HepG2 (cell line): ENCODE results near the gene NKX6-1. TPM values are rescaled to one million over a fixed set of nuclear protein-coding genes. Genes with fewer than 3 reads are reported as not detected.

ENCODE experiments used
- ATAC-seq: fragments of 200-7000 bp; cut with Tn5 transposase; 3 replicates; pipeline ENCODE4 v1.9.1; 2020; ENCODE audit warnings: mild to moderate bottlenecking, moderate library complexity
- BruUV-seq: library from RNA; stranded (reverse); fragments of 400-500 nt; replicated peaks from 2 replicates; lab custom pipeline; 2021; lab: Mats Ljungman, UMichigan
- CTCF ChIA-PET: fragments of 300-600 bp; formaldehyde crosslinking; extraction: SDS; loops from one replicate; lab custom pipeline; 2021; ENCODE audit warnings: low total read pairs, inconsistent platforms, low intra/inter-chr PET ratio; lab: Yijun Ruan, JAX
- POLR2A ChIA-PET: fragments of 350-600 bp; sonication (Branson Sonifier 250); formaldehyde crosslinking; loops from one replicate; lab custom pipeline; 2020; ENCODE audit warnings: antibody characterized with exemption, inconsistent platforms; lab: Yijun Ruan, JAX
- DNase-seq: peaks from one replicate; pipeline ENCODE4 v3.0.0-alpha.2; 2015; ENCODE audit warnings: low spot score
- FAIRE-seq: peaks from 3 replicates; lab custom pipeline; 2011; peaks lifted over from hg19 to GRCh38; lab: Jason Lieb, UNC
- H2AFZ ChIP-seq: one replicate; pipeline ENCODE4 v1.6.1; 2011; ENCODE audit warnings: low read length, inconsistent platforms
- H3K27ac ChIP-seq: fragments of 300-600 bp; 3 replicates; pipeline ENCODE4 v1.8.0; 2011; ENCODE audit warnings: mixed run types, mild to moderate bottlenecking, mixed read lengths, low read length, inconsistent platforms; ENCODE audit not compliant: insufficient read depth; ENCODE audit errors: extremely low read length
- H3K27me3 ChIP-seq, 2 experiments: fragments of 200-600 bp in 1 of 2; 2 replicates in 1 of 2; 3 replicates in 1 of 2; pipeline versions ENCODE4 v1.6.0 to v1.8.0; 2011; ENCODE audit warnings: low read length in 2 of 2, mild to moderate bottlenecking in 2 of 2, moderate library complexity in 2 of 2, inconsistent platforms in 1 of 2; ENCODE audit not compliant: insufficient read depth in 2 of 2, control insufficient read depth in 1 of 2
- H3K36me3 ChIP-seq, 2 experiments: fragments of 200-600 bp in 1 of 2; replicated peaks in 1 of 2; 2 replicates in 1 of 2; 3 replicates in 1 of 2; pipeline versions ENCODE4 v1.5.1 to v1.8.0; 2011; ENCODE audit warnings: low read length in 2 of 2, inconsistent platforms in 1 of 2; ENCODE audit not compliant: insufficient read depth in 2 of 2, control insufficient read depth in 1 of 2
- H3K4me1 ChIP-seq: 2 replicates; pipeline ENCODE4 v1.5.1; 2012; ENCODE audit warnings: low read length, inconsistent platforms; ENCODE audit not compliant: insufficient read depth
- H3K4me2 ChIP-seq: 2 replicates; pipeline ENCODE4 v1.6.0; 2011; ENCODE audit warnings: low read depth, low read length, inconsistent platforms
- H3K4me3 ChIP-seq, 3 experiments: fragments of 200-600 bp in 1 of 3; sonication (generic), shearing (Covaris generic) in 1 of 3; replicated peaks in 1 of 3; 2 replicates each; pipeline ENCODE4 v1.5.1; 2011 to 2016; ENCODE audit warnings: low read length in 3 of 3, inconsistent platforms in 2 of 3, low read depth in 2 of 3, mild to moderate bottlenecking in 2 of 3, control low read depth in 1 of 3, mixed read lengths in 1 of 3; ENCODE audit not compliant: insufficient read depth in 1 of 3
- H3K79me2 ChIP-seq: one replicate; pipeline ENCODE4 v1.6.1; 2011; ENCODE audit warnings: low read length, inconsistent platforms; ENCODE audit not compliant: insufficient read depth
- H3K9ac ChIP-seq: 2 replicates; pipeline ENCODE4 v1.6.0; 2011; ENCODE audit warnings: mild to moderate bottlenecking, low read depth, low read length, inconsistent platforms; ENCODE audit not compliant: insufficient read depth
- H3K9me3 ChIP-seq: 2 replicates; pipeline ENCODE4 v1.5.1; 2012; ENCODE audit warnings: mild to moderate bottlenecking, low read length
- H4K20me1 ChIP-seq: 2 replicates; pipeline ENCODE4 v1.6.0; 2011; ENCODE audit warnings: inconsistent platforms, mild to moderate bottlenecking, low read length, moderate library complexity; ENCODE audit not compliant: insufficient read depth
- ATF4 ChIP-seq, 2 experiments: fragments of 450-650 bp in 1 of 2; sonication (generic) in 1 of 2; formaldehyde crosslinking; IDR thresholded peaks; 2 replicates each; pipeline versions ENCODE4 v1.5.0 to v1.8.0; 2020 to 2022; ENCODE audit warnings: mild to moderate bottlenecking in 1 of 2, missing genetic modification reagents in 1 of 2
- CENPX ChIP-seq: sonication (generic); formaldehyde crosslinking; IDR thresholded peaks from 2 replicates; pipeline ENCODE4 v1.9.0; 2021; ENCODE audit warnings: mild to moderate bottlenecking, missing genetic modification reagents, moderate library complexity
- CSRNP2 ChIP-seq: sonication (generic); formaldehyde crosslinking; conservative IDR thresholded peaks from 2 replicates; pipeline ENCODE4 v1.8.0; 2022; ENCODE audit warnings: low read depth, missing genetic modification reagents
- ISL2 ChIP-seq: sonication (generic); formaldehyde crosslinking; IDR thresholded peaks from 2 replicates; pipeline ENCODE4 v1.5.0; 2020; ENCODE audit warnings: missing genetic modification reagents
- PTBP1 ChIP-seq: fragments of 200-400 bp; formaldehyde crosslinking; IDR thresholded peaks from 2 replicates; pipeline ENCODE4 v1.6.1; 2018; ENCODE audit warnings: low read length, low read depth; ENCODE audit not compliant: poor library complexity, severe bottlenecking
- SKI ChIP-seq: fragments of 450-650 bp; IDR thresholded peaks from one replicate; pipeline ENCODE4 v1.6.1; 2018; ENCODE audit warnings: mild to moderate bottlenecking; ENCODE audit not compliant: partially characterized antibody
- TBX3 ChIP-seq: fragments of 450-650 bp; IDR thresholded peaks from 2 replicates; pipeline ENCODE4 v1.6.1; 2017; ENCODE audit warnings: antibody characterized with exemption, mild to moderate bottlenecking, inconsistent platforms, borderline replicate concordance
- TCF7 ChIP-seq: sonication (generic); IDR thresholded peaks from 2 replicates; pipeline ENCODE4 v1.6.1; 2016; ENCODE audit warnings: antibody characterized with exemption, low read depth
- ZBTB20 ChIP-seq: sonication (generic); formaldehyde crosslinking; IDR thresholded peaks from 2 replicates; pipeline ENCODE4 v1.8.1; 2023; ENCODE audit warnings: missing genetic modification reagents, low read depth, mild to moderate bottlenecking, borderline replicate concordance
- ZEB1 ChIP-seq: IDR thresholded peaks from 2 replicates; pipeline ENCODE4 v1.6.1; 2012; ENCODE audit warnings: mild to moderate bottlenecking, low read depth, inconsistent platforms; ENCODE audit not compliant: insufficient replicate concordance
- ZNF260 ChIP-seq: sonication (generic); formaldehyde crosslinking; IDR thresholded peaks from 2 replicates; pipeline ENCODE4 v1.4.0; 2020; ENCODE audit warnings: missing genetic modification reagents, low read depth, mild to moderate bottlenecking, borderline replicate concordance
- ZNF512B ChIP-seq: sonication (generic); formaldehyde crosslinking; IDR thresholded peaks from 2 replicates; pipeline ENCODE4 v1.5.1; 2020; ENCODE audit warnings: missing genetic modification reagents, mild to moderate bottlenecking, borderline replicate concordance
- WGBS: methylation state at CpG from one replicate; pipeline ENCODE4 v1.1.6; 2017; ENCODE audit warnings: low lambda C conversion rate; 5-methylcytosine and 5-hydroxymethylcytosine counted together
- in situ Hi-C: cut with HindIII; loops from 2 replicates; pipeline ENCODE4 v1.10.0; 2017; ENCODE audit warnings: low pct_unique_long_range_greater_than_20kb; ENCODE audit not compliant: extremely low pct_ligation_motif_present
- intact Hi-C: fragments of 100-400 bp; cut with micrococcal nuclease; formaldehyde crosslinking; loops from one replicate; pipeline ENCODE4 v1.10.0; 2022; ENCODE audit not compliant: unreplicated experiment
- polyA plus RNA-seq, 8 experiments: library from polyadenylated mRNA; depleted of rRNA in 3 of 8; stranded (reverse) in 7 of 8; unstranded in 1 of 8; fragments of >200 nt; fragmentation: Illumina TruSeq in 4 of 8; extraction: Trizol in 4 of 8; gene quantifications; 2 replicates each; pipeline versions ENCODE4 v1.2.1 to v1.2.3, GENCODE V29; 2011 to 2016; ENCODE audit warnings: low read depth in 4 of 8, missing spikeins in 1 of 8, mixed read lengths in 1 of 8; ENCODE audit not compliant: insufficient read depth in 1 of 8
- total RNA-seq, 5 experiments: library from RNA; depleted of rRNA; stranded (reverse); fragments of >200 nt; fragmentation: Illumina TruSeq; extraction: Trizol; gene quantifications; 2 replicates each; pipeline ENCODE4 v1.2.3, GENCODE V29; 2016; ENCODE audit warnings: low read depth in 1 of 5

Gene NKX6-1
- total and polyA plus RNA-seq, 2 of the 13 experiments (the other 11 are each of a cell fraction or from before 2014, with no cell fraction given): not detected

- POLR2A ChIA-PET: no interaction called here
- no peak for ATAC-seq
- no peak overlapping the region for H3K9ac ChIP-seq
- no peaks in the 10 kb centered on the region for H4K20me1 ChIP-seq
- CTCF ChIA-PET: no interaction called here
- no peak overlapping the region for H3K27ac ChIP-seq
- intact Hi-C loops: no loop called here
- no peaks in the 10 kb centered on the region for H3K36me3 ChIP-seq
- no peaks in the 10 kb centered on the region for H3K79me2 ChIP-seq
- H3K4me3 ChIP-seq: no peak overlapping the region
- no TSS peak for BruUV-seq
- no peak for DNase-seq
- no peak overlapping the region for H3K4me2 ChIP-seq
- peaks cover 2 to 57% of the 10 kb centered on the region in 2 experiments; a peak in 4 of 5 replicates for H3K27me3 ChIP-seq
- TF ChIP-seq ZEB1 (no peak), TBX3 (no peak), ISL2 (CRISPR knock-in tag) (no peak)
- FAIRE-seq: no peak
- H2AFZ ChIP-seq: no peak overlapping the region
- H3K4me1 ChIP-seq: no peaks in the 10 kb centered on the region
- H3K9me3 ChIP-seq: no peaks in the 10 kb centered on the region
- in situ Hi-C loops: no loop called here
- WGBS: 61% methylated on average over 21 of the region's 28 CpGs
Observed at GRCh38 chr4:84492737-84493091, 6.4 kb downstream of the NKX6-1 start.

GRCh38 chr4:84492290-84492689, 6.8 kb downstream of the NKX6-1 start:
- Histone ChIP-seq H3K79me2 (no peaks in the 10 kb centered on the region), H3K36me3 (no peaks in the 10 kb centered on the region), H3K4me3 (no peak overlapping the region), H4K20me1 (no peaks in the 10 kb centered on the region), H3K4me2 (no peak overlapping the region), H3K4me1 (no peaks in the 10 kb centered on the region), H3K9ac (no peak overlapping the region), H2AFZ (no peak overlapping the region), H3K9me3 (no peaks in the 10 kb centered on the region), H3K27me3 (peaks cover 2 to 56% of the 10 kb centered on the region in 2 experiments; a peak in 4 of 5 replicates), H3K27ac (no peak overlapping the region)
- intact Hi-C loops: no loop called here
- WGBS: 22% methylated on average over 12 of the region's 12 CpGs
- DNase-seq (no peak), ATAC-seq (no peak), FAIRE-seq (no peak)
- POLR2A ChIA-PET: no interaction called here
- CTCF ChIA-PET: no interaction called here
- in situ Hi-C loops: no loop called here
- BruUV-seq: no TSS peak
- TF ChIP-seq ZNF260 (no peak), CSRNP2 (CRISPR knock-in tag) (no peak), CENPX (CRISPR knock-in tag) (no peak), TCF7 (no peak), SKI (no peak), PTBP1 (no peak), ATF4 (CRISPR knock-in tag; IDR thresholded peaks at IDR 0.05) (no peak), ZBTB20 (CRISPR knock-in tag) (no peak), ZNF512B (no peak)
